ENCODE data around the gene PKD1.

GRCh38 chr16:2174396-2175131 lies 38.9 kb upstream of the PKD1 start:
- TF ChIP-seq CTCF (IDR thresholded peaks at IDR 0.05; ENCODE audit: low read depth, low read length) (no peak), MAX (IDR thresholded peaks at IDR 0.05; ENCODE audit: low read depth, low read length) (no peak), POLR2A (IDR thresholded peaks at IDR 0.05; ENCODE audit: extremely low read depth, insufficient read length) (no peak)

Data from NB4 (cell line).